Body of pancreas (tissue), 4 donors: ENCODE measurements around the gene MYBPC1.

Experiments used
- POLR2A ChIP-seq, 3 donors: fragments of 450-650 bp; IDR thresholded peaks; one replicate each; pipeline ENCODE4 v1.6.1; 2016; ENCODE audit warnings: antibody characterized with exemption in 3 of 3, mild to moderate bottlenecking in 2 of 3
- TF ChIP-seq, protein P1 (sequence below), 7 experiments: fragments of 450-650 bp in 4 of 7; fragments of 200-600 bp in 3 of 7; sonication (generic) in 3 of 7; IDR thresholded peaks; one replicate each; pipeline ENCODE4 v1.5.1; 2016 to 2019; ENCODE audit warnings: antibody characterized with exemption in 7 of 7

DNA sequence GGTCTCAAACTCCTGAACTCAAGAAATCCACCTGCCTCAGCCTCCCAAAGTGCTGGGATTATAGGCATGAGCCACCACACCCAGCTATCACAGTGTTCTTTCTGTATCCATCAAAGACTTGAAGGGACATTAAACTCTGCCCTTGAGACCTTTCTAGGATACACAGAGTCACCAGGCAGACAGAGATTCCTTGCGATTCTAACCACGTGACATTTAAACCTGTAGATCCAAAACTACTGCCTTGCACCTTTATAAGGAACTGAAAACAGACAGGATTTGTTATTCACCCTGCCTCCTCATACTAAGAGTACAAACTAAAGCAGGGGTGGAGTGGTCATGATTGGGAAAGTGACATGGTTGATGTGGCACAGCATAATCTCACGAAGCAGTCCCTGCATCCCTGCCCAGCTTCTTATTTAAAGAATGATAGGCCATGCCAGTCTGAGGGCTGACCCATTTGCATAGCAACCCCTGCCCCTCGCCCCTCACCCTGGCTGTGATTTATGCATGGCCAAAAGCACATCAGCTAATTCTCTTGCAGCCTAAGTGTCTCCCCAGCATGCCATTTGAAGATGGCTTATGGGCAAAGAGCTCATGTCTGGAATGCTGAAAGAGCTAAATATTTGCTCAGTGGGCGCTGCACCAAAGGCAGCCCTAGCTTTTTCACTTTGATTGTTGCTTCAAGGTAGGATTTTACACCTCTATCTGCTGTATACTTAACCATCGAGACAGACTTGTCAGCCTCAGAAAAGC is 43.2 kb upstream of the MYBPC1 start:
- TF ChIP-seq, protein P1, sequence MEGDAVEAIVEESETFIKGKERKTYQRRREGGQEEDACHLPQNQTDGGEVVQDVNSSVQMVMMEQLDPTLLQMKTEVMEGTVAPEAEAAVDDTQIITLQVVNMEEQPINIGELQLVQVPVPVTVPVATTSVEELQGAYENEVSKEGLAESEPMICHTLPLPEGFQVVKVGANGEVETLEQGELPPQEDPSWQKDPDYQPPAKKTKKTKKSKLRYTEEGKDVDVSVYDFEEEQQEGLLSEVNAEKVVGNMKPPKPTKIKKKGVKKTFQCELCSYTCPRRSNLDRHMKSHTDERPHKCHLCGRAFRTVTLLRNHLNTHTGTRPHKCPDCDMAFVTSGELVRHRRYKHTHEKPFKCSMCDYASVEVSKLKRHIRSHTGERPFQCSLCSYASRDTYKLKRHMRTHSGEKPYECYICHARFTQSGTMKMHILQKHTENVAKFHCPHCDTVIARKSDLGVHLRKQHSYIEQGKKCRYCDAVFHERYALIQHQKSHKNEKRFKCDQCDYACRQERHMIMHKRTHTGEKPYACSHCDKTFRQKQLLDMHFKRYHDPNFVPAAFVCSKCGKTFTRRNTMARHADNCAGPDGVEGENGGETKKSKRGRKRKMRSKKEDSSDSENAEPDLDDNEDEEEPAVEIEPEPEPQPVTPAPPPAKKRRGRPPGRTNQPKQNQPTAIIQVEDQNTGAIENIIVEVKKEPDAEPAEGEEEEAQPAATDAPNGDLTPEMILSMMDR (IDR thresholded peaks at IDR 0.05): no peak
- TF ChIP-seq POLR2A (IDR thresholded peaks at IDR 0.05): no peak
